Mesenchymal stem cell (in vitro differentiated cells and primary cell): ENCODE measurements around the gene SPOCD1.
A peak's percentile ranks its signal among the peaks of the same experiment; 100 is the strongest.

Experiments
- DNase-seq: peaks from one replicate; pipeline ENCODE4 v3.0.0-alpha.2; 2013
- H2AFZ ChIP-seq: one replicate; pipeline ENCODE4 v1.6.1; 2013; ENCODE audit warnings: low read depth, mild to moderate bottlenecking, control low read depth, inconsistent platforms, low read length, moderate library complexity
- H2AK5ac ChIP-seq: 2 replicates; pipeline ENCODE4 v1.6.1; 2013; ENCODE audit warnings: low read length, moderate library complexity, mild to moderate bottlenecking, inconsistent platforms; ENCODE audit not compliant: severe bottlenecking
- H2BK120ac ChIP-seq: one replicate; pipeline ENCODE4 v1.6.1; 2013; ENCODE audit warnings: low read depth, mild to moderate bottlenecking, inconsistent platforms, low read length, moderate library complexity
- H2BK12ac ChIP-seq, 2 experiments: one replicate each; pipeline ENCODE4 v1.6.1; 2013; ENCODE audit warnings: inconsistent platforms in 2 of 2, low read length in 2 of 2, mild to moderate bottlenecking in 2 of 2, moderate library complexity in 2 of 2, control low read depth in 1 of 2
- H2BK15ac ChIP-seq: one replicate; pipeline ENCODE4 v1.6.1; 2013; ENCODE audit warnings: mild to moderate bottlenecking, low read depth, inconsistent platforms; ENCODE audit not compliant: poor library complexity, severe bottlenecking
- H2BK5ac ChIP-seq: 2 replicates; pipeline ENCODE4 v1.6.1; 2013; ENCODE audit warnings: low read depth, mild to moderate bottlenecking, low read length, control low read depth, inconsistent platforms; ENCODE audit not compliant: poor library complexity, severe bottlenecking
- H3K14ac ChIP-seq, 2 experiments: one replicate each; pipeline ENCODE4 v1.6.1; 2013; ENCODE audit warnings: inconsistent platforms in 2 of 2, low read length in 2 of 2, control low read depth in 1 of 2, mild to moderate bottlenecking in 1 of 2, moderate library complexity in 1 of 2
- H3K18ac ChIP-seq, 2 experiments: one replicate each; pipeline ENCODE4 v1.6.1; 2013; ENCODE audit warnings: inconsistent platforms in 2 of 2, low read length in 2 of 2, control low read depth in 1 of 2, low read depth in 1 of 2, mild to moderate bottlenecking in 1 of 2
- H3K23ac ChIP-seq, 2 experiments: one replicate each; pipeline ENCODE4 v1.6.1; 2013; ENCODE audit warnings: inconsistent platforms in 2 of 2, low read length in 2 of 2, mild to moderate bottlenecking in 2 of 2, moderate library complexity in 2 of 2, control low read depth in 1 of 2
- H3K27ac ChIP-seq: 2 replicates; pipeline ENCODE4 v1.5.1; 2013; ENCODE audit warnings: mild to moderate bottlenecking, moderate library complexity, low read length, control low read depth, inconsistent platforms; ENCODE audit not compliant: poor library complexity, severe bottlenecking
- H3K27me3 ChIP-seq, 2 experiments: 2 replicates each; pipeline versions ENCODE4 v1.6.1 to v1.7.0; 2013; ENCODE audit warnings: low read length in 2 of 2, mild to moderate bottlenecking in 2 of 2, moderate library complexity in 2 of 2, control low read depth in 1 of 2, inconsistent platforms in 1 of 2; ENCODE audit not compliant: control insufficient read depth in 1 of 2, insufficient read depth in 1 of 2
- H3K36me3 ChIP-seq, 2 experiments: 2 replicates each; pipeline versions ENCODE4 v1.6.1 to v1.7.0; 2013; ENCODE audit warnings: low read length in 2 of 2, control low read depth in 1 of 2, inconsistent platforms in 1 of 2, low read depth in 1 of 2, mild to moderate bottlenecking in 1 of 2; ENCODE audit not compliant: insufficient read depth in 2 of 2, control insufficient read depth in 1 of 2
- H3K4ac ChIP-seq, 2 experiments: one replicate each; pipeline ENCODE4 v1.6.1; 2013; ENCODE audit warnings: inconsistent platforms in 2 of 2, low read length in 2 of 2, mild to moderate bottlenecking in 2 of 2, moderate library complexity in 2 of 2, control low read depth in 1 of 2, low read depth in 1 of 2
- H3K4me1 ChIP-seq: 2 replicates; pipeline ENCODE4 v1.6.1; 2013; ENCODE audit warnings: low read depth, low read length, control low read depth; ENCODE audit not compliant: control insufficient read depth, insufficient read depth
- H3K4me2 ChIP-seq: 2 replicates; pipeline ENCODE4 v1.6.1; 2013; ENCODE audit warnings: low read length, mild to moderate bottlenecking, inconsistent platforms; ENCODE audit not compliant: poor library complexity, severe bottlenecking
- H3K4me3 ChIP-seq, 2 experiments: 2 replicates each; pipeline versions ENCODE4 v1.5.1 to v1.7.0; 2013; ENCODE audit warnings: low read length in 2 of 2, mild to moderate bottlenecking in 2 of 2, control low read depth in 1 of 2, low read depth in 1 of 2; ENCODE audit not compliant: insufficient read depth in 1 of 2
- H3K79me1 ChIP-seq: replicated peaks from 2 replicates; pipeline ENCODE4 v1.6.1; 2013; ENCODE audit warnings: mild to moderate bottlenecking, control low read depth, low read length, inconsistent platforms; ENCODE audit not compliant: poor library complexity, severe bottlenecking
- H3K9ac ChIP-seq: 2 replicates; pipeline ENCODE4 v1.7.0; 2013; ENCODE audit warnings: mild to moderate bottlenecking, low read length, moderate library complexity
- H3K9me3 ChIP-seq: 2 replicates; pipeline ENCODE4 v1.7.0; 2013; ENCODE audit warnings: mild to moderate bottlenecking, low read length; ENCODE audit not compliant: control insufficient read depth
- H4K8ac ChIP-seq: one replicate; pipeline ENCODE4 v1.6.1; 2013; ENCODE audit warnings: inconsistent platforms, mild to moderate bottlenecking, low read length, moderate library complexity
- H4K91ac ChIP-seq: one replicate; pipeline ENCODE4 v1.6.1; 2013; ENCODE audit warnings: mild to moderate bottlenecking, low read length, inconsistent platforms
- WGBS: methylation state at CpG from one replicate; pipeline ENCODE4 v1.1.7; 2013; ENCODE audit warnings: mixed read lengths; 5-methylcytosine and 5-hydroxymethylcytosine counted together

SPOCD1 gene

DNA sequence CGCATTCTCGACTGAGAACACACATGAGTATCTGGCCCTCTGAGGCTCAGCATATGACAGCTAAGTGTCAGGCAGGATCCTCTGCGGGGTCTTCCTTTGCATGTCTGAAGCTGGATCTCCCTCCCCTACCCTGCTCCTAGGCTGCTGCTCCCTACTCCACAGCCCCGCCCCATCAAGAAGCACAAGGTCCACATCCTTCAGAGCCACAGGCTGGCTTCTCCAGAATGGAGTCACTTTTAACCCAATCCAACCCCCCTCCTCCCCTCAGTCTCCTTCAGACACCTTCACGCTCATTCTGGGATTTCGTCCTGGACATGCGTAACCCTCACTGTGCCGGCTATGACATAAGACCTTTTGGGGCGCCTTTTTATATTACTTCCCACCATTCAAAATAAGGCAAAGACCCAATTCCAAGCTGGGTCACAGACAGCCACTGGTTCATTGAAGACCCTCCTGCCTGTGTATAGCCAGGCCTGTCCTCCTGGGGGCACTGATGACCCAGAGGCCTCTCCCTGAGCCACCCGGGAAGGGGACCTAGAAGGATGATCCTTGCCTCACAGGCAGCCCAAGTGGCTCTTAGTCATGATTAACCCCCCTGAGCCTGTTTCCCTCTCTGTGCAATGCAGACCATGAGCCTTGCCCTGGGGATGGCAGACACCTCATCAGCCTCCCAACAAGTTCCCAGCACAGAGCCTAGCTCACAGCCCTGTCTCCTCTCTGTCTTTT, 56.4 kb downstream of the SPOCD1 start:
- peaks cover 0 to 8% of the 10 kb centered on the region in 2 experiments for H3K27me3 ChIP-seq
- peak overlapping the region; percentile 1 to 57 for H2BK12ac ChIP-seq
- H2BK120ac ChIP-seq, result no peak overlapping the region
- peak; percentile 65 for DNase-seq
- no peak overlapping the region for H3K4me2 ChIP-seq
- no peak overlapping the region for H2AFZ ChIP-seq
- H2BK5ac ChIP-seq, result no peak overlapping the region
- H3K27ac ChIP-seq, result no peak overlapping the region
- H2AK5ac ChIP-seq, result no peak overlapping the region
- H3K14ac ChIP-seq, result no peak overlapping the region
- H3K79me1 ChIP-seq, result no peaks in the 10 kb centered on the region
- peaks cover 0 to 9% of the 10 kb centered on the region in 2 experiments for H3K36me3 ChIP-seq
- H2BK15ac ChIP-seq, result no peak overlapping the region
- peak overlapping the region in 1 of 2 experiments; percentile 73 for H3K18ac ChIP-seq
- H3K4ac ChIP-seq, result peak overlapping the region in 1 of 2 experiments; percentile 27
- H3K9ac ChIP-seq, result peak overlapping the region; percentile 88
- no peak overlapping the region for H3K4me3 ChIP-seq
- 70% methylated on average over 10 of the region's 10 CpGs for WGBS
- no peak overlapping the region for H4K8ac ChIP-seq
- H3K4me1 ChIP-seq, result peaks cover 45% of the 10 kb centered on the region
- H4K91ac ChIP-seq, result no peak overlapping the region
- peak overlapping the region in 1 of 2 experiments; percentile 10 for H3K23ac ChIP-seq
- H3K9me3 ChIP-seq, result no peaks in the 10 kb centered on the region

GRCh38 chr1:31758823-31759222, 57.0 kb downstream of the SPOCD1 start:
- WGBS, result 87% methylated on average over 7 of the region's 7 CpGs
- Histone ChIP-seq H2BK15ac (no peak overlapping the region), H3K9ac (no peak overlapping the region), H3K4ac (no peak overlapping the region), H3K4me3 (no peak overlapping the region), H3K23ac (no peak overlapping the region), H3K14ac (no peak overlapping the region), H2AFZ (no peak overlapping the region), H3K18ac (no peak overlapping the region), H2BK12ac (no peak overlapping the region), H2BK120ac (no peak overlapping the region), H4K8ac (no peak overlapping the region), H3K79me1 (no peaks in the 10 kb centered on the region), H2AK5ac (no peak overlapping the region), H3K36me3 (peaks cover 0 to 9% of the 10 kb centered on the region in 2 experiments), H2BK5ac (no peak overlapping the region), H4K91ac (no peak overlapping the region), H3K4me2 (no peak overlapping the region), H3K27ac (no peak overlapping the region), H3K27me3 (peaks cover 0 to 7% of the 10 kb centered on the region in 2 experiments), H3K9me3 (no peaks in the 10 kb centered on the region), H3K4me1 (peaks cover 47% of the 10 kb centered on the region)
- no peak for DNase-seq

GRCh38 chr1:31757989-31758388, 57.8 kb downstream of the SPOCD1 start:
- H4K8ac ChIP-seq, result no peak overlapping the region

DNA sequence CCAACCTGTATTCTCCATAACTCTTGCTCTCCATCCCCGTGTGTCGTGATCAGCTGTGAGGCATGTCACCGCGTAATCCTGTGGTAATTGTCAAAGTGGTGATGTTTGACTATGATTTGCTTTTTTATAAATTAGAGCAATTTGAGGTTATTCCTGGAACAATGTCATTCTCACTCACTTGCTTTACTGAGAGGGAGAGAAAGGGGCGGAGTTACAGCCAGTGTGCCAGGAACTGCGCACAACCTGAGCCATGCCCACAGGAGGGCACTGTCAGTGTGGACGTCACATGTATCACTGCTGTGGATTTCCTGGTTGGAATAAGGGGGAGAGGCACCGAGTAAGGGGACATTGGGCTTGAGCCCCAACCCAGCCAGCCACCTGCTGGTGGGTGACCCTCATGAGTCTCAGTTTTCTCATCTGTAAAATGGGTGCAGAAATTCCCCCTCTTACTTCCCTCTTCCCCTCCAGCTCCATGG, 58.6 kb downstream of the SPOCD1 start:
- no peak overlapping the region for H3K4ac ChIP-seq
- no peak for DNase-seq
- H3K9me3 ChIP-seq, result no peaks in the 10 kb centered on the region
- WGBS, result 92% methylated on average over 8 of the region's 8 CpGs
- no peak overlapping the region for H3K4me3 ChIP-seq
- H2BK120ac ChIP-seq, result no peak overlapping the region
- no peak overlapping the region for H3K18ac ChIP-seq
- no peak overlapping the region for H3K27ac ChIP-seq
- H4K91ac ChIP-seq, result no peak overlapping the region
- H3K9ac ChIP-seq, result no peak overlapping the region
- no peak overlapping the region for H2AFZ ChIP-seq
- no peak overlapping the region for H2BK15ac ChIP-seq
- H3K4me1 ChIP-seq, result peaks cover 38% of the 10 kb centered on the region
- H3K79me1 ChIP-seq, result no peaks in the 10 kb centered on the region
- H4K8ac ChIP-seq, result no peak overlapping the region
- peaks cover 0 to 3% of the 10 kb centered on the region in 2 experiments for H3K27me3 ChIP-seq
- peaks cover 0 to 9% of the 10 kb centered on the region in 2 experiments for H3K36me3 ChIP-seq
- no peak overlapping the region for H3K23ac ChIP-seq
- no peak overlapping the region for H2BK5ac ChIP-seq
- H2AK5ac ChIP-seq, result no peak overlapping the region
- no peak overlapping the region for H3K14ac ChIP-seq
- no peak overlapping the region for H2BK12ac ChIP-seq
- H3K4me2 ChIP-seq, result no peak overlapping the region

More at GRCh38 chr1:31757989-31758388, 57.8 kb downstream of the SPOCD1 start:
- whole genome bisulfite sequencing, result 98% methylated on average over 6 of the region's 6 CpGs
- no peak overlapping the region for H3K14ac ChIP-seq
- no peak overlapping the region for H2AK5ac ChIP-seq
- no peaks in the 10 kb centered on the region for H3K79me1 ChIP-seq
- no peak overlapping the region for H2AFZ ChIP-seq
- H3K18ac ChIP-seq, result no peak overlapping the region
- H3K9me3 ChIP-seq, result no peaks in the 10 kb centered on the region
- no peak overlapping the region for H3K9ac ChIP-seq
- H3K27ac ChIP-seq, result no peak overlapping the region
- H3K4me3 ChIP-seq, result peak overlapping the region in 1 of 2 experiments; percentile 9
- no peak overlapping the region for H3K23ac ChIP-seq
- H3K4me1 ChIP-seq, result peaks cover 43% of the 10 kb centered on the region
- peaks cover 0 to 2% of the 10 kb centered on the region in 2 experiments for H3K27me3 ChIP-seq
- no peak for DNase-seq
- H3K4me2 ChIP-seq, result no peak overlapping the region
- H4K91ac ChIP-seq, result no peak overlapping the region
- peaks cover 0 to 9% of the 10 kb centered on the region in 2 experiments for H3K36me3 ChIP-seq
- H2BK15ac ChIP-seq, result no peak overlapping the region
- peak overlapping the region in 1 of 2 experiments; percentile 37 for H2BK12ac ChIP-seq
- no peak overlapping the region for H2BK120ac ChIP-seq
- no peak overlapping the region for H3K4ac ChIP-seq
- no peak overlapping the region for H2BK5ac ChIP-seq
